Upper lobe of right lung (tissue), 1 donor: ENCODE data around the gene TENM4. TPM values are rescaled to one million over a fixed set of nuclear protein-coding genes. Genes with fewer than 3 reads are reported as not detected.

Source experiments
- ATAC-seq: fragments of 200-7000 bp; cut with Tn5 transposase; one replicate; pipeline ENCODE4 v1.9.1; 2020; ENCODE audit warnings: mild to moderate bottlenecking, moderate library complexity
- DNase-seq: peaks from one replicate; pipeline ENCODE4 v3.0.0-alpha.2; 2020
- H3K27ac ChIP-seq: fragments of 200-600 bp; one replicate; pipeline ENCODE4 v1.8.0; 2022
- H3K27me3 ChIP-seq: fragments of 200-600 bp; one replicate; pipeline ENCODE4 v1.8.0; 2022; ENCODE audit warnings: mild to moderate bottlenecking
- H3K36me3 ChIP-seq: fragments of 200-600 bp; one replicate; pipeline ENCODE4 v1.8.0; 2022
- H3K4me1 ChIP-seq: fragments of 200-600 bp; one replicate; pipeline ENCODE4 v1.8.0; 2022
- H3K4me3 ChIP-seq: fragments of 200-600 bp; one replicate; pipeline ENCODE4 v1.8.0; 2022; ENCODE audit warnings: mild to moderate bottlenecking
- H3K9me3 ChIP-seq: fragments of 200-600 bp; one replicate; pipeline ENCODE4 v1.8.0; 2022
- CTCF ChIP-seq: fragments of 200-600 bp; IDR thresholded peaks from one replicate; pipeline ENCODE4 v1.8.0; 2022; ENCODE audit warnings: antibody characterized with exemption
- intact Hi-C: fragments of 100-400 bp; cut with DNase I; formaldehyde crosslinking; loops from one replicate; pipeline ENCODE4 v1.11.0; 2022
- total RNA-seq: library from RNA; stranded (reverse); fragmentation: NEBNext Ultra II Directional; extraction: Animal tissue kit (Norgen Biotek cat#: 25700); gene quantifications from one replicate; pipeline ENCODE4 v1.2.1, GENCODE V29; 2021
- donor health status: DM: no; HTN: yes; CAD: no; lungs with severe emphysema.

The TENM4 gene
- total RNA-seq, 1 donor from 2014 or later: 4.3 TPM

- no peak for DNase-seq
- H3K27ac ChIP-seq: no peak overlapping the region
- ATAC-seq: no peak
- no peak overlapping the region for H3K4me3 ChIP-seq
- no peaks in the 10 kb centered on the region for H3K9me3 ChIP-seq
- TF ChIP-seq CTCF: no peak
- H3K36me3 ChIP-seq: no peaks in the 10 kb centered on the region
- intact Hi-C loops: no loop called here
- H3K27me3 ChIP-seq: no peaks in the 10 kb centered on the region
- no peaks in the 10 kb centered on the region for H3K4me1 ChIP-seq
These were observed 393.5 kb downstream of the TENM4 start for GRCh38 chr11:79047321-79047720.

GRCh38 chr11:79046366-79046765 lies 394.5 kb downstream of the TENM4 start:
- no peaks in the 10 kb centered on the region for H3K36me3 ChIP-seq
- ATAC-seq (no peak), DNase-seq (no peak)
- intact Hi-C loops: no loop called here
- no peak overlapping the region for H3K4me3 ChIP-seq
- TF ChIP-seq CTCF: no peak
- H3K27ac ChIP-seq: no peak overlapping the region
- H3K4me1 ChIP-seq: no peaks in the 10 kb centered on the region
- H3K9me3 ChIP-seq: no peaks in the 10 kb centered on the region
- H3K27me3 ChIP-seq: no peaks in the 10 kb centered on the region

- Histone ChIP-seq H3K4me3 (no peak overlapping the region), H3K36me3 (no peaks in the 10 kb centered on the region), H3K27ac (no peak overlapping the region), H3K4me1 (no peaks in the 10 kb centered on the region), H3K27me3 (no peaks in the 10 kb centered on the region), H3K9me3 (no peaks in the 10 kb centered on the region)
- TF ChIP-seq CTCF: no peak
- DNase-seq: no peak
- intact Hi-C loops: no loop called here
- ATAC-seq: no peak
These were observed 395.0 kb downstream of the TENM4 start for GRCh38 chr11:79045800-79046304.

DNA sequence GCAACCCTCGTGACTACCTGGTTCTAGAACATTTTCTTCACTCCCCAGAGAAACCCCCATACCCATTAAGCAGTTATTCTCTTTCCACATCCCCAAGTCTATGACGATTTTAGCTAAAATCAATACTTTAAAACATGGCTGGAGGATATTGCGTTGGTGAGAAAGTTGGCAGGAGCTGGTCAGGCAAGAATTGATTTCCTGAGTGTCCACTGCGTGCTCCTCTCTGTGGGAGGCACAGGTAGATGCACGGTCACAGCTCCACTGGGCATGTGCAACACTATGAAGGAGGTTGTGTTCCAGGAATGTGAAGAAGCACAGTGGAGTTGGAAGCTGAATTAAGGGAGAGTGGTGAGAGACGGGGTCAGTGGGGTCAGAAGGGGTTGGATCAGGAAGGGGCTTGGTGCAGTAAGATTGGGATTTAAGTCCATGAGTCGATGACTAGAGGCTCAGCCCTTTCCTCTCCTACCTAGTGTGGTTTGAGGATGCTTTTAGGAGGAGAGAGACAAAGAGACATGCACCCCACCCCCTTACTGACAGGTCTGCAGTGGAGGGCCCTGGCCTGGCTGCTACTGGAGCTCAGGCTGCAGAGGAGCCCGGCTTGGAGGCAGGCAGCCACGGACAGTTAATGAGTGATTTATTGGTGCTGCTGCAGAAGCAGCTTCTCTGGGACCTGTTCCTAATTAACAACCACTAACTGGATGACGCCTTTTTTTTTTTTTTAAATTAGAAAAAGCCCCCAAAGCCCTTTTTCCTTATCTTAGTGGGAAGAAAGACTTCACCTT lies 395.6 kb downstream of the TENM4 start:
- H3K4me3 ChIP-seq: no peak overlapping the region
- intact Hi-C loops: no loop called here
- H3K27ac ChIP-seq: no peak overlapping the region
- no peaks in the 10 kb centered on the region for H3K9me3 ChIP-seq
- no peaks in the 10 kb centered on the region for H3K4me1 ChIP-seq
- H3K27me3 ChIP-seq: no peaks in the 10 kb centered on the region
- no peak for TF ChIP-seq CTCF
- ATAC-seq: no peak
- no peaks in the 10 kb centered on the region for H3K36me3 ChIP-seq
- DNase-seq: no peak

DNA sequence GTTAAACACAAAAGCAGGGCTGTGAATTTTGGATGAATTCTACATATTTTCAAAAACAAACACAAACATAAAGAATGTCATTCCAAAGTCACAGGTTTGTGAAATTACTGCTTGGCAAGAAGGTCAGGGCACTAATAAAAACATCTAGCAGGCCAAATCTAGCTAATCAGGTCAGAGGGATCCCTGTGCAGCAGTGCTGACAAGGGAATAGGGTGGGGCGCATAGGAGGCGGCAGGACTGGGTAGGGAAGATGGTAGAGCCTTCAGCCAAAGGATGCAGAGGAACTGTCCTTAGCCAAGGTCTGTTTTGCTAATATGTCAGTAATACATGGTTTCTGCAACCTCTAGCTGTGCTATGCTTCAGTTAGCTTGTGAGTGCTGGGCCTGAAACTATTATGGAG lies 396.6 kb downstream of the TENM4 start:
- TF ChIP-seq CTCF: no peak
- Histone ChIP-seq H3K36me3 (no peaks in the 10 kb centered on the region), H3K27ac (no peak overlapping the region), H3K4me3 (no peak overlapping the region), H3K4me1 (no peaks in the 10 kb centered on the region), H3K9me3 (no peaks in the 10 kb centered on the region), H3K27me3 (no peaks in the 10 kb centered on the region)
- DNase-seq (no peak), ATAC-seq (no peak)
- intact Hi-C loops: no loop called here
